Fibroblast of skin of abdomen (primary cell): ENCODE data around the gene DYNC1I1.
"Not testable (repeated sequence)": the region's sequence is repeated elsewhere in the genome, so short reads cannot be mapped to it uniquely, and the experiment has no call there.

Experiments
- DNase-seq: peaks from one replicate; pipeline ENCODE4 v3.0.0-alpha.2; 2013

Gene DYNC1I1

GRCh38 chr7:95910341-95910740, 138.0 kb downstream of the DYNC1I1 start:
- no peak for DNase-seq

DNA sequence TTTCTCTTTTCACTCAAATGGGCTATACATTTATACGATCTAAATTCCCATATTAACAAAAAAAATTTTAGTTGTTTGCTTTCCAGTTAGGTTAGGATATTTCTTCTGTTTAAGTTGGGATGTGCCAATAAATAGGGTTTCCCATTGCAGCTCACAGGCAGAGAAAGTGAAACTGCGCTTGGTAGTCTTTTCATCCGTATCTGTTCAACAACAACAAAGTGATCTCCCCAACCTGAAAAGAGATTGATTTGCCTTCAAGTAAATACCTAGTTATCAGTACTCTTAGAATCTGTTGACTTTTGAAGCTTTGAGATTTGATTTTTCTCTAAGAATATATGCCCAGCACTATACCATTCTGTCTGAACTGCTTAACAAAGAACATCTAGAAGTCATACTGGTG, 143.4 kb downstream of the DYNC1I1 start:
- no peak for DNase-seq

GRCh38 chr7:95916573-95917297, 144.4 kb downstream of the DYNC1I1 start:
- DNase-seq: peak; percentile 60

DNA sequence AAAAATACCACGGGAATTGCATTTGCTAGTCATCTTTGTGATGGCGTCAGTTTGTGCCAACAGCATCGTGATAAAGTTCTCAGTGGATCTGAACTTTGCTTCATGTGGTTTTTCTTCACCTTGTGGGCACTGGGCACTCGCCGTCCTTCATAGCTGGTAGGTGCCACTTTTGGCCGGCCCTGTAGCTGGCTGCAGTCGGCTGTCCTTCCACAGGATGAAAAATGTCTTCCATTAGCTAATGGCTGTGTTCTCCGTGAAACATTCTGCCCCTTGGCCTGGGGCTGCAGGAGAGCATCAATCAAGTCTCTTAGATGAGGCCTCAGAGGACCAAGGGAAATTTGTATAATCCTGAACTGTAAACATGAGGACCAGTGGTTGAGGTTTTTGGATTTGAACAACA, 145.3 kb downstream of the DYNC1I1 start:
- DNase-seq: no peak

- no peak for DNase-seq
Observed at GRCh38 chr7:95919556-95919955, 147.2 kb downstream of the DYNC1I1 start.

- peak; percentile 57 for DNase-seq
Observed at GRCh38 chr7:95921543-95921942, 149.2 kb downstream of the DYNC1I1 start.

DNA sequence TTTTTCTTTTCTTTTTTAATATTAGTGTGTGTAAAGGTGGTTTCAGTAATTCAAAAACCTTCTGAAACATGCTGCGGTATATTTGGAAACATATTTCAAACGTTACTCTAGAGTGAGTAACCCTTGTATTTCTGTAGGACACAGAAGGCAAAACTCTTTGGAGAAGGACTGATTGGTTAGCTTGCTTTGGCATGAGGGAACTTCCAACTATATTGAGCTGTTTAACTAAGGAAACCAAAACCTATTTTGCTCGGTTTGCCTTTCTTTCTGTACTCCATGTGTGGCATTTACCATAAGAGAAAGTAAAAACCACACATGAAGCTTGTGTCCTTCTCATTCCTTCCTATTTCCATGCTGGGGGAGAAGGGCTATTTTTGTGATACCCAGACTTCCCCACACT, 149.8 kb downstream of the DYNC1I1 start:
- DNase-seq: peak; percentile 44

DNA sequence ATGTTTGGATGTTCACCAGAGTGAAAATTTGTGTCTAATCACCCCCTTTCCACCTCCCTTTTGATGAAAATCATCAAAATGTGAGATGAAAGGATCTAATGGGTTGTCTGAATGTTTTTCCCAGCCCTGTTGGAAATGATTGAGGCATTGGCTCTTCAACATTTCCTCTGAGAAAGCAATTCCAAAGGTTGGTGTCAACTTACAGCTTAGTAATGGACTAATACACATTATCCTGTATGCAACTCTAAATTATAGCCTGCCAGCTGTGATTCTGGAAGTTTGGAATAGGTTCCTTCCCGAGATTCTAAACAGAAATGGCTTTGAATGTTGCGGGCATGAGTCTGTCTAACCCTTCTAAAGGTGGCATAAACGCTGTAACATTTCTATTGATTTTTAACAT, 152.9 kb downstream of the DYNC1I1 start:
- no peak for DNase-seq

- DNase-seq: no peak
Observed at GRCh38 chr7:95925971-95926370, 153.6 kb downstream of the DYNC1I1 start.

DNA sequence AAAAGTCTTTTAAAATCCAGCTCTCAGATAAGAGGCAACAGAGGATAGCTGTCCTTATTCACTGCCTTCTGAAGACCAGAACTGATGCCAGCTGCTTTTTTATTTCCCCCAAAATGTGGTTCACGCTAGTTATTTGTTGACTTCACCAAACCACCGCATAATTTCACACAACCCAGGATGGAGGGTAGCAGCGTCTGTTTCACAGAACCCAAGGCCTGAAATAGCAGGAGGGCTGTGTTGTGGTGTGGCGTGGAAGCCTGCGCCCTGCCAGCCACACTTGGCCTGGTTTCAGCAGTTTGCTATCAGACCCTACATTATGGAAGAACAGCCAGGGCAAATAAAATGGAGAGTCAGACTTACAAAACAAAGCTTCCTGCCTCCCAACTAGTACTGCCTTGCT, 155.4 kb downstream of the DYNC1I1 start:
- no peak for DNase-seq

- DNase-seq: no peak
Observed at GRCh38 chr7:95929710-95930280, 157.4 kb downstream of the DYNC1I1 start.

- no peak for DNase-seq
Observed at GRCh38 chr7:95931460-95932232, 159.3 kb downstream of the DYNC1I1 start.

DNA sequence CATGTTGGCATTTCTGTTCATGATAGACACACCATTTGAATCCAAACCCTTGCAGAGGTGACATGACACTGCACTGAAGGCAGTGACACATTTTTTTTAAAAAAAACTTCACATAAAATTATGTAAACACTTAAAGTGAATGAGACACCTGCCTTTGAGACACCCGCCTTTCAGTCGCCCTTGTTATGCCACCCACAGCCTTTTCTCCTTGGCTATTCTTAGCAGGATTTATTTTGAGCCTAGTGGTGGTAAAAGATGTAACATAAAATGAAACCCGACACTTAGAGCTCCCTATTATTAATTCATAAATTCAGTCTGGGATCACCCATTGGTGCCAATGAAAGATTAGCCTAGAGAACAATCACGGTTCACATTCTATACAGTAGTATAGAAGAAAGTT, 161.3 kb downstream of the DYNC1I1 start:
- no peak for DNase-seq

DNA sequence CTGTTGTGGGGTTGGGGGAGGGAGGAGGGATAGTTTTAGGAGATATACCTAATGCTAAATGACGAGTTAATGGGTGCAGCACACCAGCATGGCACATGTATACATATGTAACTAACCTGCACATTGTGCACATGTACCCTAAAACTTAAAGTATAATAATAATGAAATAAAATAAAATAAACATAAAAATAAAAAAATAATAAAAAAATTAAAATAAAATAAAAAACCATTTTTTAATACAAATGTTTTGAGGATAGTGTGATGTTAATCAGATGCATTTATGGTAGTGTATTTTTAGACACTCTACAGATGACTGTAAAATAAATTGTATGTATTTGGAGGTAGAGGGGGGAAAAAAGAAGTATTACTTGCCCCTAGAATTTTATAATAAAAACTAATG, 172.5 kb downstream of the DYNC1I1 start:
- DNase-seq: not testable (repeated sequence)

DNA sequence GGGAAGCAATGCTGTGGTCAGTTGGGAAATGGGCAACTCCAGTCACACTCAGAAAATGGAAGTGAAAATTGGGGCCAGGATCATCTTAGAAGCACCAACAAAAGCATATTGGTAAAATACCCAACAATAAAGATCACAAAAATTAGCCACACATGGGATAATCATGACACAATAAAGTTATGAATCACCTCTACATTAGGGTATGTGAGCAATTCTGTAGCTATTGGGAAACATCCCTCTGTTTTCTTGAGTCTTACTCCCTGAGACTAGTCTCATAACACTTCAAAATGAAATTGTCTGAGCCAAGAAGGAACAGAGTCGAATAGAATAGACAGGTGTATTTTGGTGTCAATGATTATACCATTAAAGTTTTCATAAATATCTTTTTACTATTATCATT, 178.3 kb downstream of the DYNC1I1 start:
- DNase-seq: peak; percentile 20

DNA sequence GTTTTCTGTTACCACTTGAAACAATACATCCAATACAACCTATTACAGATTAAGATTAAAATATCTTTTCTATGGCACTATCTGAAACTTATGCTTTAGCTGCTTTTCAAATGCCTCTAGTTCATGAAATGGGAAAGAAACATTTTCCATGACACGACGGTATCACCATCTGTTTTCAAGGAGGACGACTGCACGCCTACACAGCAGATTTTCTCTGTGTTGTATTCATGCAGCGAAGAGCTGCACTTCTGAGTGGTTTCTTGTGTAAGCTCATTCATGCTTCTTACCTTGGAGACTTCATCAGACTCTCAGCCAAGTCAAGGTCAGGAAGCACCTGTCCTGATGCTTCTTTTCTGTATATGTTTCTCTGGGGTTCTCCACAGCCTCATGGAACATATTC, 179.2 kb downstream of the DYNC1I1 start:
- no peak for DNase-seq

- DNase-seq: no peak
Observed at GRCh38 chr7:95951997-95952795, 179.8 kb downstream of the DYNC1I1 start.

DNA sequence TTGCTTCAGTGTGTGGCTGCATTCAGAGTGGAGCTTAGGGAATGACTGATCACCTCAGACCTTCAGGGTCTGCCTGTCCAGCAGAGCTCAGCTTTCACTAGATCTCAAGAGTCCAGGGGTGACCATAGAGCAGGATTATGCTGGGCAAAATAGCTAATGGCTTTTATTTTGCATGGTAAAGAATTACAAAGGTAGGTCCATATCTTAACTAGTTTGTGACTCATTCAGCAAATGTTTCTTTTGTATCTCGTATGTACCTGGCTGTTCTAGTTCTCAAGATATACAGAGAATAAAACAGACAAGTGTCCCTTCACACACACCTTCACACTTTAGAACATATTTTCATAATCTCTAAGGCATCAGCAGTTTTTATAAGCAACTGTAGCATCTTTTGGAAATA, 180.5 kb downstream of the DYNC1I1 start:
- no peak for DNase-seq

DNA sequence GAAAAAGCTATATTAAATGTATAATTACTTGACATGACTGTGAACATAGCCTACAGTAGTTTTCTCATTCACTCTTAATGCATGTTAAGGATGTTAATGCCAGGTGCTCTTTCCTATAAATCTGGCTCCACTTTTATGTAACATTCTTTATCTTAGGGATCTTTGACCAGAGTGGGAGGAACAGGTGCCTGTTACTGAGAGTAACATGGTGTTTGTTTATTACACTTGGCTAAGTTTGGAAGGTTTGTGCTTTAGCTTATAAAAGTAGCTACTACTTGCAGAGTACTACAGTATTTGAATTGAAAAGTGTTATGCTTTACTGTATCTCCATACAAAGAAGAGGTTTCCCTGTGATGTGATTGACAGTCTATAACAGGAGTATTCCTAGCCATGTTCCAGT, 183.4 kb downstream of the DYNC1I1 start:
- DNase-seq: no peak

DNA sequence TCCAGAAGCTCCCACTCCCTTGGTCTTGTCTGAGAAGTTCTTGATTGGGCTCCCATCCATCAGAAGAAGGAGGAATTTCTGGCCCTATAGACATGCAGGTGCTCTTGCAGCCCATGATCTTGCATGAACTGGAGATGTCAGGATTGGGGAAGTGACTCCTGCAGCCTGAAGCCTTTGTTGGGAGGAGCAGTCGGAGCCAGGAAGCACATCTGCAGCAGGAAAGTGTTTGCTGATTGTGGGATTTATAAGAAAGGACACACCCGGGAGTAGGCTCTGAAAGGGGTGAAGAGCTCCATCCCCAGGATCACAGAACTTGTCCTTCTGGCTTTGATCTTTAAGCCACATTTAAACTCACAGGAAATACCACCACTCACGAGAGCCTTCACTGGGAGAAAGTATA, 185.2 kb downstream of the DYNC1I1 start:
- no peak for DNase-seq

DNA sequence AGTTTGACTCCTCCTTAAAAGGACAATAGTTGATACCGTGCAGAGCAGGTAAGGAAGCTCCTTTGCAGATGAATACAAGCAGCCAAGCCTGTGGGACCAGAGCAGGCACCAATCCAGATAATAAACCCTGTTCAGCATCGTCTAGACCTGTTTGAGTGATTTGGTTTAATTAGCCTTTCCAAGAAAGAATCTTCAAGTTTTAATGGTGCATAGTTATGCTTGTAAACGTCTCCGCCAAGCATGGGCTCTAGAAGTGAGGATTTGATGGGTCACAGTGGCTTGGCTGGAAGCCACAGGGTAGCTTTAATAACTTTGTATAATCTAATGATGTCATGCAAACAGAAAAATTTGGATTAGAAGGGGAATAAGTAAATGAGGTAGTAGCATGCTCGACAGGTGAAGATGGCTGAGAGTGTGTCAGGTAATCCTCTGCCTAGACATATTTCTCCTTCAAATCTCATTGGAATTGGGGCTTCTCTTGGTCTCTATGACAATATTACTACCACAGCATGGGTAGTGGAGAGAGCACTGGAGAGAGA, 188.4 kb downstream of the DYNC1I1 start:
- no peak for DNase-seq

DNA sequence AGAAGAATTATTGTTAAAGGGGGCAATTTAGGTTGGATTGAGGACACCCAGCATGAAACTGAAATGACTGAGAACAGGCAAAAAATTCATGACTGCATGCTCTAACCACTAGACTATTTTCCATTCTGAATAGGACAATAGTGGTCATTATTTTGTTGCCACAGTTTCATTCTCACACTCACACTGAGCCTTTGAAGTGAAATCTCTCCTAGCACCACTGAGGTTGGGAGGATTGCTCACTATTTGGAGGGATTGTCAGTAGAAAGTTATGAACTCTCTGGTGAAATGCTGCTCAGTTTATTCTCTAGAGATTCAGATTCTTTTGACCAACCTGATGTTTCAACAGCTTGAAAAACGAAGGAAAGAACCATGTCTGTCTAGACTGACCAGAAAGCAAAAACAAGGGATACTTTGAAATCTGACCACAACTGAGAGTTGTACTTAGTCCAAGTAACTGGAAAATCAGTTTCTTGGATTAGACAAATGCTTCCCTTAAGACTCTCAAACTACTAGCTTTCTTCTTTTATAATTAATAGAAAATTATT, 191.2 kb downstream of the DYNC1I1 start:
- DNase-seq: no peak
